DND-41 (cell line): ENCODE measurements around the gene SLC26A11.

Experiments used
- ATAC-seq: fragments of 200-7000 bp; cut with Tn5 transposase; 3 replicates; pipeline ENCODE4 v1.9.1; 2021; ENCODE audit warnings: low read depth; ENCODE audit not compliant: insufficient read depth
- DNase-seq: peaks from one replicate; pipeline ENCODE4 v3.0.0-alpha.2; 2020
- H2AFZ ChIP-seq: 2 replicates; pipeline ENCODE4 v1.6.0; 2012; ENCODE audit warnings: low read depth, low read length
- H3K27ac ChIP-seq: 2 replicates; pipeline ENCODE4 v1.5.1; 2012; ENCODE audit warnings: low read length, inconsistent platforms
- H3K27me3 ChIP-seq: fragments of 200-600 bp; sonication (generic); 2 replicates; pipeline ENCODE4 v1.6.0; 2012; ENCODE audit warnings: low read length, mild to moderate bottlenecking, inconsistent platforms; ENCODE audit not compliant: insufficient read depth, poor library complexity
- H3K36me3 ChIP-seq: 2 replicates; pipeline ENCODE4 v1.5.1; 2012; ENCODE audit warnings: low read length, inconsistent platforms; ENCODE audit not compliant: insufficient read depth
- H3K4me1 ChIP-seq: 2 replicates; pipeline ENCODE4 v1.5.1; 2012; ENCODE audit warnings: mild to moderate bottlenecking, low read length; ENCODE audit not compliant: insufficient read depth
- H3K4me2 ChIP-seq: 2 replicates; pipeline ENCODE4 v1.6.0; 2012; ENCODE audit warnings: mild to moderate bottlenecking, moderate library complexity, low read length, inconsistent platforms; ENCODE audit not compliant: insufficient read depth
- H3K4me3 ChIP-seq, 2 experiments: fragments of 200-600 bp in 1 of 2; shearing (Covaris generic) in 1 of 2; 2 replicates each; pipeline ENCODE4 v1.5.1; 2012 to 2016; ENCODE audit warnings: inconsistent platforms in 2 of 2, low read length in 2 of 2, mild to moderate bottlenecking in 2 of 2, low read depth in 1 of 2, moderate library complexity in 1 of 2
- H3K79me2 ChIP-seq: 2 replicates; pipeline ENCODE4 v1.6.0; 2012; ENCODE audit warnings: low read length, inconsistent platforms; ENCODE audit not compliant: insufficient read depth
- H3K9ac ChIP-seq: 2 replicates; pipeline ENCODE4 v1.6.0; 2012; ENCODE audit warnings: low read depth, mild to moderate bottlenecking, inconsistent platforms, low read length, moderate library complexity
- H3K9me3 ChIP-seq: 2 replicates; pipeline ENCODE4 v1.5.1; 2012; ENCODE audit warnings: low read length, moderate library complexity, mild to moderate bottlenecking, inconsistent platforms; ENCODE audit not compliant: insufficient read depth, severe bottlenecking
- H4K20me1 ChIP-seq: 2 replicates; pipeline ENCODE4 v1.6.0; 2012; ENCODE audit warnings: low read length; ENCODE audit not compliant: insufficient read depth
- CTCF ChIP-seq: IDR thresholded peaks from 2 replicates; pipeline ENCODE4 v1.5.1; 2012; ENCODE audit warnings: borderline replicate concordance, low read length, moderate library complexity, mild to moderate bottlenecking; ENCODE audit not compliant: poor library complexity, severe bottlenecking; ENCODE audit errors: extremely low read depth
- EZH2 ChIP-seq: IDR thresholded peaks from 3 replicates; pipeline ENCODE4 v1.6.1; 2012; ENCODE audit warnings: borderline replicate concordance, low read depth, mild to moderate bottlenecking, moderate library complexity, low read length, inconsistent platforms; ENCODE audit not compliant: severe bottlenecking

Gene SLC26A11

GRCh38 chr17:80277751-80278671 lies 57.8 kb downstream of the SLC26A11 start:
- Histone ChIP-seq H2AFZ (no peak overlapping the region), H3K4me2 (no peak overlapping the region), H3K9ac (no peak overlapping the region), H4K20me1 (peaks cover 36% of the 10 kb centered on the region), H3K4me1 (no peaks in the 10 kb centered on the region), H3K79me2 (peaks cover 40% of the 10 kb centered on the region), H3K27me3 (no peaks in the 10 kb centered on the region), H3K36me3 (peaks cover 64% of the 10 kb centered on the region), H3K9me3 (no peaks in the 10 kb centered on the region), H3K27ac (no peak overlapping the region), H3K4me3 (no peak overlapping the region)
- ATAC-seq (no peak), DNase-seq (no peak)
- TF ChIP-seq CTCF (no peak), EZH2 (no peak)

GRCh38 chr17:80279895-80280294 lies 59.7 kb downstream of the SLC26A11 start:
- H3K27me3 ChIP-seq, result no peaks in the 10 kb centered on the region
- H3K9me3 ChIP-seq, result no peaks in the 10 kb centered on the region
- H3K36me3 ChIP-seq, result peaks cover 60% of the 10 kb centered on the region
- TF ChIP-seq EZH2 (no peak), CTCF (no peak)
- H3K27ac ChIP-seq, result no peak overlapping the region
- no peak for DNase-seq
- no peak overlapping the region for H3K9ac ChIP-seq
- no peak overlapping the region for H3K4me3 ChIP-seq
- no peak overlapping the region for H3K4me2 ChIP-seq
- H2AFZ ChIP-seq, result no peak overlapping the region
- H4K20me1 ChIP-seq, result peaks cover 40% of the 10 kb centered on the region
- no peaks in the 10 kb centered on the region for H3K4me1 ChIP-seq
- ATAC-seq, result no peak
- H3K79me2 ChIP-seq, result peaks cover 42% of the 10 kb centered on the region

GRCh38 chr17:80281516-80281915 lies 61.3 kb downstream of the SLC26A11 start:
- H3K27me3 ChIP-seq, result no peaks in the 10 kb centered on the region
- ATAC-seq, result no peak; the same call in 2 of the 3 replicates

More at GRCh38 chr17:80281516-80281915, 61.3 kb downstream of the SLC26A11 start:
- no peaks in the 10 kb centered on the region for H3K4me1 ChIP-seq
- no peak overlapping the region for H3K27ac ChIP-seq
- H3K9me3 ChIP-seq, result no peaks in the 10 kb centered on the region
- H3K36me3 ChIP-seq, result peaks cover 61% of the 10 kb centered on the region
- no peak overlapping the region for H3K4me2 ChIP-seq
- no peak overlapping the region for H2AFZ ChIP-seq
- peaks cover 47% of the 10 kb centered on the region for H3K79me2 ChIP-seq
- no peak overlapping the region for H3K4me3 ChIP-seq
- TF ChIP-seq CTCF, result no peak
- no peak for TF ChIP-seq EZH2
- peaks cover 49% of the 10 kb centered on the region for H4K20me1 ChIP-seq
- DNase-seq, result no peak
- no peak overlapping the region for H3K9ac ChIP-seq
